ENCODE measurements around the gene POLR3A. TPM values are rescaled to one million over a fixed set of nuclear protein-coding genes. Genes with fewer than 3 reads are reported as not detected.

The POLR3A gene
- total and polyA plus RNA-seq, 2 of the 13 experiments (the other 11 are each of a cell fraction or from before 2014, with no cell fraction given), result 13.6 to 19.2 TPM

GRCh38 chr10:77974396-77975074, 54.8 kb downstream of the POLR3A start:
- ATAC-seq (peak; percentile 42), FAIRE-seq (peak; percentile 67), DNase-seq (ENCODE audit: low spot score) (peak; percentile 52)
- in situ Hi-C loops (cut with HindIII; ENCODE audit: extremely low pct_ligation_motif_present, low pct_unique_long_range_greater_than_20kb) (loop anchor here (5.0 kb wide), 2 partner anchors 67 to 127 kb away; no protein-coding TSS in a partner anchor), intact Hi-C loops (cut with micrococcal nuclease; ENCODE audit: unreplicated experiment) (loop anchor here (5.0 kb wide), 2 partner anchors 47 to 67 kb away; partner anchors contain the start of gene DLG5)
- CTCF ChIA-PET (ENCODE audit: low intra/inter-chr PET ratio, low total read pairs), result interaction anchor here (0.7 to 1.3 kb wide), 3 partner anchors 67 to 130 kb away, joined by 3 to 5 read pairs (median 3); no protein-coding TSS in a partner anchor
- no TSS peak for BruUV-seq (replicated peaks)
- no peak overlapping the region for H2AFZ ChIP-seq (ENCODE audit: low read length)
- peaks cover 58% of the 10 kb centered on the region for H3K4me1 ChIP-seq (ENCODE audit: insufficient read depth, low read length)
- 78% methylated on average over 8 of the region's 8 CpGs for WGBS (ENCODE audit: low lambda C conversion rate)
- no peak overlapping the region for H3K4me2 ChIP-seq (ENCODE audit: low read depth, low read length)
- H3K4me3 ChIP-seq (replicated peaks in 1 of 3; ENCODE audit: insufficient read depth in 1 of 3, low read depth in 2 of 3, low read length in 3 of 3), result no peak overlapping the region
- POLR2A ChIA-PET, result interaction anchor here (0.8 kb wide), 1 partner anchor 47 kb away, joined by 3 read pairs; no protein-coding TSS in a partner anchor
- H3K9ac ChIP-seq (ENCODE audit: insufficient read depth, low read depth, low read length), result no peak overlapping the region
- H3K79me2 ChIP-seq (ENCODE audit: insufficient read depth, low read length), result no peaks in the 10 kb centered on the region
- no peaks in the 10 kb centered on the region for H3K9me3 ChIP-seq (ENCODE audit: low read length)
- H3K27me3 ChIP-seq (ENCODE audit: control insufficient read depth in 1 of 2, insufficient read depth in 2 of 2, low read length in 2 of 2), result no peaks in the 10 kb centered on the region
- H3K36me3 ChIP-seq (replicated peaks in 1 of 2; ENCODE audit: control insufficient read depth in 1 of 2, insufficient read depth in 2 of 2, low read length in 2 of 2), result peaks cover 14 to 29% of the 10 kb centered on the region in 2 experiments; a peak in 4 of 5 replicates
- H3K27ac ChIP-seq (ENCODE audit: extremely low read length, insufficient read depth, low read length), result peak overlapping the region; percentile 34
- no peaks in the 10 kb centered on the region for H4K20me1 ChIP-seq (ENCODE audit: insufficient read depth, low read length)
- TF ChIP-seq MAF1 (CRISPR knock-in tag; IDR thresholded peaks at IDR 0.05; ENCODE audit: borderline replicate concordance) (no peak), BRCA1 (CRISPR knock-in tag; IDR thresholded peaks at IDR 0.05) (no peak), ZNF24 (IDR thresholded peaks at IDR 0.05) (no peak), ZNF264 (CRISPR knock-in tag; IDR thresholded peaks at IDR 0.05) (no peak), CHD4 (IDR thresholded peaks at IDR 0.05; ENCODE audit: borderline replicate concordance, low read length) (0 out of 2 replicates have a peak, but pooled peaks have one; percentile 15), ZBTB38 (CRISPR knock-in tag; IDR thresholded peaks at IDR 0.05) (no peak), ZNF574 (CRISPR knock-in tag; IDR thresholded peaks at IDR 0.05) (no peak), TEF (CRISPR knock-in tag; IDR thresholded peaks at IDR 0.05) (no peak), GTF3A (CRISPR knock-in tag; conservative IDR thresholded peaks at IDR 0.05) (no peak), TFDP2 (CRISPR knock-in tag; IDR thresholded peaks at IDR 0.05) (0 out of 2 replicates have a peak, but pooled peaks have one; percentile 15), ELF3 (CRISPR knock-in tag; IDR thresholded peaks at IDR 0.05) (no peak), ZNF3 (CRISPR knock-in tag; IDR thresholded peaks at IDR 0.05) (0 out of 2 replicates have a peak, but pooled peaks have one; percentile 40), STAG1 (CRISPR knock-in tag; IDR thresholded peaks at IDR 0.05) (peak; percentile 67), ZNF615 (CRISPR knock-in tag; IDR thresholded peaks at IDR 0.05; ENCODE audit: borderline replicate concordance) (no peak), ZMYM3 (CRISPR knock-in tag; IDR thresholded peaks at IDR 0.05) (0 out of 2 replicates have a peak, but pooled peaks have one; percentile 18), SMC3 (IDR thresholded peaks at IDR 0.05; ENCODE audit: low read length) (peak; percentile 35; the same call in 1 of the 2 replicates), RAD21 (CRISPR knock-in tag; IDR thresholded peaks at IDR 0.05) (0 out of 2 replicates have a peak, but pooled peaks have one; percentile 49), ZNF136 (CRISPR knock-in tag; IDR thresholded peaks at IDR 0.05; ENCODE audit: low read depth) (no peak)
